PC-3 (cell line): ENCODE results near the gene DLG1. TPM values are rescaled to one million over a fixed set of nuclear protein-coding genes. Genes with fewer than 3 reads are reported as not detected.

Experiments
- ATAC-seq: fragments of 200-7000 bp; cut with Tn5 transposase; 2 replicates; pipeline ENCODE4 v1.9.1; 2020; ENCODE audit warnings: mild to moderate bottlenecking, moderate library complexity
- BruUV-seq: library from RNA; stranded (reverse); fragments of 400-500 nt; replicated peaks from 2 replicates; lab custom pipeline; 2021; lab: Mats Ljungman, UMichigan
- CTCF ChIA-PET: fragments of 300-600 bp; sonication (Branson Sonifier 250); formaldehyde crosslinking; loops from one replicate; lab custom pipeline; 2022; ENCODE audit warnings: antibody characterized with exemption; lab: Charles Lee
- POLR2A ChIA-PET: fragments of 300-600 bp; sonication (Branson Sonifier 250); formaldehyde crosslinking; loops from one replicate; lab custom pipeline; 2022; ENCODE audit warnings: antibody characterized with exemption; ENCODE audit not compliant: unreplicated experiment; lab: Charles Lee
- DNase-seq: peaks from one replicate; pipeline ENCODE4 v3.0.0-alpha.2; 2015
- H2AFZ ChIP-seq: fragments of 300-600 bp; sonication (generic); 2 replicates; pipeline ENCODE4 v1.6.0; 2016; ENCODE audit warnings: antibody characterized with exemption, low read length
- H3F3A ChIP-seq: fragments of 300-600 bp; sonication (generic); one replicate; pipeline ENCODE4 v1.6.0; 2017; ENCODE audit warnings: antibody characterized with exemption, low read length, control low read depth, mild to moderate bottlenecking; ENCODE audit not compliant: unreplicated experiment
- H3K27ac ChIP-seq: fragments of 300-600 bp; sonication (generic); 2 replicates; pipeline ENCODE4 v1.5.1; 2016; ENCODE audit warnings: mild to moderate bottlenecking, low read length
- H3K27me3 ChIP-seq: fragments of 300-600 bp; sonication (generic); 2 replicates; pipeline ENCODE4 v1.6.1; 2016; ENCODE audit warnings: low read length, mixed read lengths
- H3K36me3 ChIP-seq: fragments of 300-600 bp; sonication (generic); 2 replicates; pipeline ENCODE4 v1.6.1; 2016; ENCODE audit warnings: low read depth, mixed run types, low read length, mixed read lengths
- H3K4me1 ChIP-seq: fragments of 300-600 bp; sonication (generic); 2 replicates; pipeline ENCODE4 v1.5.1; 2016; ENCODE audit warnings: low read length; ENCODE audit not compliant: insufficient read depth
- H3K4me2 ChIP-seq: fragments of 300-600 bp; sonication (generic); 2 replicates; pipeline ENCODE4 v1.6.0; 2016; ENCODE audit warnings: low read length
- H3K4me3 ChIP-seq: fragments of 300-600 bp; sonication (generic); 2 replicates; pipeline ENCODE4 v1.5.1; 2016; ENCODE audit warnings: mild to moderate bottlenecking, low read length, mixed read lengths
- H3K79me2 ChIP-seq: fragments of 300-600 bp; sonication (generic); 2 replicates; pipeline ENCODE4 v1.6.1; 2017; ENCODE audit warnings: low read length, mixed read lengths
- H3K9ac ChIP-seq: fragments of 300-600 bp; sonication (generic); 2 replicates; pipeline ENCODE4 v1.6.0; 2016; ENCODE audit warnings: mild to moderate bottlenecking, low read length
- H3K9me2 ChIP-seq: fragments of 300-600 bp; sonication (generic); replicated peaks from 2 replicates; pipeline ENCODE4 v1.6.1; 2016; ENCODE audit warnings: mixed run types, low read length, mixed read lengths
- H3K9me3 ChIP-seq: fragments of 300-600 bp; sonication (generic); 2 replicates; pipeline ENCODE4 v1.6.1; 2016; ENCODE audit warnings: low read length, mixed read lengths
- H4K20me1 ChIP-seq: fragments of 300-600 bp; sonication (generic); 2 replicates; pipeline ENCODE4 v1.6.1; 2016; ENCODE audit warnings: low read length, mixed read lengths
- CTCF ChIP-seq: fragments of 300-600 bp; sonication (generic); conservative IDR thresholded peaks from 2 replicates; pipeline ENCODE4 v1.5.1; 2017; ENCODE audit warnings: antibody characterized with exemption, low read depth, mild to moderate bottlenecking, low read length
- EZH2 ChIP-seq: fragments of 300-600 bp; sonication (generic); IDR thresholded peaks from one replicate; pipeline ENCODE4 v1.6.1; 2017; ENCODE audit warnings: antibody characterized with exemption, mild to moderate bottlenecking, low read length; ENCODE audit not compliant: unreplicated experiment
- EZH2phosphoT487 ChIP-seq: fragments of 300-600 bp; sonication (generic); IDR thresholded peaks from 2 replicates; pipeline ENCODE4 v1.6.1; 2018; ENCODE audit warnings: mild to moderate bottlenecking, antibody characterized with exemption, low read length, borderline replicate concordance
- intact Hi-C: fragments of 100-400 bp; cut with micrococcal nuclease; formaldehyde crosslinking; loops from 2 replicates; pipeline ENCODE4 v1.9.0; 2023
- total RNA-seq: library from RNA; depleted of rRNA; stranded (reverse); fragments of >200 nt; gene quantifications from 2 replicates; pipeline ENCODE4 v1.2.3, GENCODE V29; 2014

DLG1 gene
- total RNA-seq, 1 experiment from 2014 or later: 60.8 TPM

GRCh38 chr3:197258168-197258755 is 40.1 kb downstream of the DLG1 start:
- peaks cover 7% of the 10 kb centered on the region for H3K36me3 ChIP-seq
- peaks cover 97% of the 10 kb centered on the region for H3K79me2 ChIP-seq
- CTCF ChIA-PET: interaction anchor here (0.7 to 1.0 kb wide), 2 partner anchors 13 to 244 kb away, joined by 3 to 7 read pairs; no protein-coding TSS in a partner anchor
- POLR2A ChIA-PET: no interaction called here
- H3F3A ChIP-seq: no peaks in the 10 kb centered on the region
- no peaks in the 10 kb centered on the region for H3K4me1 ChIP-seq
- intact Hi-C loops: no loop called here
- no peak overlapping the region for H3K27ac ChIP-seq
- H3K9ac ChIP-seq: no peak overlapping the region
- TF ChIP-seq EZH2 (no peak), CTCF (no peak), EZH2phosphoT487 (no peak)
- no peaks in the 10 kb centered on the region for H3K9me2 ChIP-seq
- no peak overlapping the region for H3K4me2 ChIP-seq
- peak; percentile 22; the same call in 1 of the 2 replicates for ATAC-seq
- H3K27me3 ChIP-seq: no peaks in the 10 kb centered on the region
- no peak overlapping the region for H3K4me3 ChIP-seq
- H3K9me3 ChIP-seq: no peaks in the 10 kb centered on the region
- no TSS peak for BruUV-seq
- H4K20me1 ChIP-seq: peaks cover 10% of the 10 kb centered on the region
- DNase-seq: no peak
- H2AFZ ChIP-seq: no peak overlapping the region

GRCh38 chr3:197257711-197258110 is 40.7 kb downstream of the DLG1 start:
- Histone ChIP-seq H3K36me3 (peaks cover 4% of the 10 kb centered on the region; the same call in 1 of the 2 replicates), H3K4me2 (no peak overlapping the region), H3K27me3 (no peaks in the 10 kb centered on the region), H2AFZ (no peak overlapping the region), H3K4me1 (no peaks in the 10 kb centered on the region), H3K9me3 (no peaks in the 10 kb centered on the region), H3F3A (no peaks in the 10 kb centered on the region), H3K79me2 (peaks cover 97% of the 10 kb centered on the region), H3K9ac (no peak overlapping the region), H4K20me1 (peaks cover 10% of the 10 kb centered on the region), H3K9me2 (no peaks in the 10 kb centered on the region), H3K4me3 (no peak overlapping the region), H3K27ac (0 out of 2 replicates have a peak overlapping the region, but pooled peaks have one; percentile 7)
- intact Hi-C loops: loop anchor here (2.0 kb wide), 1 partner anchor 33 kb away; no protein-coding TSS in a partner anchor
- TF ChIP-seq EZH2: no peak
- no peak for TF ChIP-seq CTCF
- TF ChIP-seq EZH2phosphoT487: no peak
- ATAC-seq (no peak), DNase-seq (no peak)
- POLR2A ChIA-PET: no interaction called here
- CTCF ChIA-PET: interaction anchor here (0.6 to 1.1 kb wide), 4 partner anchors 13 to 244 kb away, joined by 3 to 7 read pairs (median 4); no protein-coding TSS in a partner anchor
- BruUV-seq: no TSS peak

- Histone ChIP-seq H3K27ac (no peak overlapping the region), H3K36me3 (peaks cover 9% of the 10 kb centered on the region), H3K9ac (no peak overlapping the region), H2AFZ (no peak overlapping the region), H3K4me2 (no peak overlapping the region), H3K27me3 (no peaks in the 10 kb centered on the region), H3K79me2 (peaks cover 97% of the 10 kb centered on the region), H3K4me1 (no peaks in the 10 kb centered on the region), H3K4me3 (no peak overlapping the region), H3F3A (no peaks in the 10 kb centered on the region), H3K9me3 (no peaks in the 10 kb centered on the region), H3K9me2 (no peaks in the 10 kb centered on the region), H4K20me1 (peaks cover 10% of the 10 kb centered on the region)
- peak; percentile 75 for DNase-seq
- POLR2A ChIA-PET: no interaction called here
- CTCF ChIA-PET: interaction anchor here (0.5 to 1.1 kb wide), 7 partner anchors 41 to 245 kb away, joined by 3 to 6 read pairs (median 3); no protein-coding TSS in a partner anchor
- intact Hi-C loops: loop anchor here (1.0 to 2.0 kb wide), 3 partner anchors 34 to 253 kb away; no protein-coding TSS in a partner anchor
- no TSS peak for BruUV-seq
- TF ChIP-seq EZH2phosphoT487: no peak
- TF ChIP-seq CTCF: peak; percentile 85
- peak; percentile 46; the same call in 1 of the 2 replicates for ATAC-seq
Observed at GRCh38 chr3:197256836-197257444, 41.5 kb downstream of the DLG1 start.
